K562 (cell line): ENCODE data around the gene OTUD5. TPM values are rescaled to one million over a fixed set of nuclear protein-coding genes. Genes with fewer than 3 reads are reported as not detected.

ENCODE experiments used
- CREB3L1 ChIP-seq: fragments of 450-650 bp; IDR thresholded peaks from 2 replicates; pipeline ENCODE4 v1.6.1; 2014; ENCODE audit warnings: low read depth, mild to moderate bottlenecking, moderate library complexity, borderline replicate concordance
- CTBP1 ChIP-seq: fragments of 450-650 bp; IDR thresholded peaks from 2 replicates; pipeline ENCODE4 v1.6.1; 2016; ENCODE audit warnings: borderline replicate concordance
- E2F8 ChIP-seq: fragments of 450-650 bp; IDR thresholded peaks from 2 replicates; pipeline ENCODE4 v1.7.1; 2018; ENCODE audit warnings: mild to moderate bottlenecking, low read depth; ENCODE audit not compliant: partially characterized antibody
- HDGF ChIP-seq: fragments of 450-650 bp; IDR thresholded peaks from 2 replicates; pipeline ENCODE4 v1.6.1; 2016
- ILF3 ChIP-seq: fragments of 450-650 bp; IDR thresholded peaks from 2 replicates; pipeline ENCODE4 v1.6.1; 2018; ENCODE audit warnings: antibody characterized with exemption, mild to moderate bottlenecking, moderate library complexity, borderline replicate concordance
- JUNB ChIP-seq: fragments of 450-650 bp; formaldehyde crosslinking; conservative IDR thresholded peaks from 2 replicates; pipeline ENCODE4 v1.4.0; 2020; ENCODE audit warnings: mild to moderate bottlenecking
- MBD1 ChIP-seq: fragments of 250-450 bp; sonication (Bioruptor Pico); IDR thresholded peaks from 2 replicates; pipeline ENCODE4 v1.8.0; 2022; ENCODE audit warnings: inconsistent platforms
- MCM2 ChIP-seq: fragments of 450-650 bp; IDR thresholded peaks from 2 replicates; pipeline ENCODE4 v1.6.1; 2017; ENCODE audit warnings: low read depth, mild to moderate bottlenecking
- PRDM10 ChIP-seq: fragments of 450-650 bp; IDR thresholded peaks from 2 replicates; pipeline ENCODE4 v1.6.1; 2018; ENCODE audit not compliant: partially characterized antibody
- RAD21 ChIP-seq, 2 experiments: fragments of 250-450 bp in 1 of 2; fragments of 450-650 bp in 1 of 2; sonication (Bioruptor Pico) in 1 of 2; formaldehyde crosslinking in 1 of 2; IDR thresholded peaks in 1 of 2; conservative IDR thresholded peaks in 1 of 2; 2 replicates each; pipeline versions ENCODE4 v1.4.0 to v1.8.0; 2020 to 2022; ENCODE audit warnings: mild to moderate bottlenecking in 2 of 2, moderate library complexity in 1 of 2
- SP2 ChIP-seq: IDR thresholded peaks from 2 replicates; pipeline ENCODE4 v1.6.1; 2011; ENCODE audit warnings: mild to moderate bottlenecking, low read depth, low read length, moderate library complexity; ENCODE audit not compliant: poor library complexity, severe bottlenecking; ENCODE audit errors: extremely low read depth
- SRF ChIP-seq, 2 experiments: fragments of 250-450, 450-650 bp in 1 of 2; sonication (Bioruptor Pico) in 1 of 2; sonication (generic) in 1 of 2; formaldehyde crosslinking; IDR thresholded peaks; 2 replicates each; pipeline versions ENCODE4 v1.5.0 to v1.5.1; 2020 to 2022; ENCODE audit warnings: mild to moderate bottlenecking in 1 of 2, missing genetic modification reagents in 1 of 2
- SRSF9 ChIP-seq: fragments of 200-400 bp; formaldehyde crosslinking; IDR thresholded peaks from 2 replicates; pipeline ENCODE4 v1.6.1; 2017; ENCODE audit warnings: low read depth, low read length, borderline replicate concordance
- WHSC1 ChIP-seq: IDR thresholded peaks from one replicate; pipeline ENCODE4 v1.6.1; 2012; ENCODE audit warnings: low read length, control low read depth, inconsistent platforms
- ZNF165 ChIP-seq: fragments of 250-450 bp; sonication (Bioruptor Pico); IDR thresholded peaks from 2 replicates; pipeline ENCODE4 v1.4.0; 2020; ENCODE audit warnings: borderline replicate concordance
- ZNF23 ChIP-seq: fragments of 250-450 bp; sonication (Bioruptor Pico); IDR thresholded peaks from 2 replicates; pipeline ENCODE4 v1.4.0; 2020; ENCODE audit warnings: mild to moderate bottlenecking
- ZNF830 ChIP-seq: fragments of 250-450 bp; sonication (Bioruptor Pico); IDR thresholded peaks from 2 replicates; pipeline ENCODE4 v1.5.0; 2021; ENCODE audit warnings: mild to moderate bottlenecking
- polyA plus RNA-seq, 8 experiments: library from polyadenylated mRNA; depleted of rRNA in 4 of 8; stranded (reverse) in 5 of 8; unstranded in 3 of 8; fragments of >200 nt; fragmentation: Nextera tagmentation in 2 of 8; fragmentation: Illumina TruSeq in 1 of 8; extraction: Ambion mirVana in 2 of 8; extraction: Trizol in 1 of 8; gene quantifications; 2 replicates each; pipeline versions ENCODE4 v1.2.1 to v1.2.3, GENCODE V29; 2011 to 2014; ENCODE audit warnings: inconsistent platforms in 1 of 8, missing spikeins in 1 of 8
- total RNA-seq, 7 experiments: library from RNA; depleted of rRNA in 6 of 7; stranded (reverse); fragments of >200 nt in 6 of 7; fragmentation: Illumina TruSeq in 2 of 7; extraction: Trizol in 2 of 7; gene quantifications; 2 replicates each; pipeline versions ENCODE4 v1.2.1 to v1.2.3, GENCODE V29; 2011 to 2021; ENCODE audit warnings: low replicate concordance in 1 of 7

OTUD5 gene
- total and polyA plus RNA-seq, 9 of the 15 experiments (the other 6 are each of a cell fraction or from before 2014, with no cell fraction given), result 3.6 to 102 (median 59.0) TPM

GRCh38 chrX:48957827-48958634, 624 bp upstream of the OTUD5 start (continued):
- no peak for TF ChIP-seq SRF (CRISPR knock-in tag; IDR thresholded peaks at IDR 0.05)
- TF ChIP-seq SP2, result peak; percentile 72
- no peak for TF ChIP-seq ILF3
- TF ChIP-seq CREB3L1, result peak; percentile 79
- TF ChIP-seq ZNF165 (CRISPR knock-in tag), result 0 out of 2 replicates have a peak, but pooled peaks have one; percentile 7
- no peak for TF ChIP-seq ZNF830 (CRISPR knock-in tag)
- no peak for TF ChIP-seq MBD1 (CRISPR knock-in tag)
- TF ChIP-seq HDGF, result no peak
- TF ChIP-seq PRDM10, result peak; percentile 20
- TF ChIP-seq JUNB (CRISPR knock-in tag), result no peak
- no peak for TF ChIP-seq SRSF9
- no peak for TF ChIP-seq WHSC1
- no peak for TF ChIP-seq RAD21 (CRISPR knock-in tag; conservative IDR thresholded peaks at IDR 0.05 in 1 of 2, IDR thresholded peaks at IDR 0.05 in 1 of 2)
- TF ChIP-seq ZNF23 (CRISPR knock-in tag), result no peak
- TF ChIP-seq E2F8, result peak; percentile 83
- TF ChIP-seq CTBP1, result peak; percentile 9; the same call in 1 of the 2 replicates
- TF ChIP-seq MCM2, result no peak
